ENCODE data around the gene IL27RA.

Gene IL27RA

GRCh38 chr19:14073261-14073924 is 41.8 kb downstream of the IL27RA start:
- Mint-ChIP-seq H3K4me3 (peak overlapping the region; percentile 84), H3K27ac (no peak overlapping the region), H3K4me1 (ENCODE audit: low read depth) (peaks cover 26% of the 10 kb centered on the region), H3K36me3 (ENCODE audit: low read depth) (peaks cover 4% of the 10 kb centered on the region), H3K9me3 (no peaks in the 10 kb centered on the region), H3K27me3 (peaks cover 3% of the 10 kb centered on the region)
- DNase-seq: peak; percentile 88

DNA sequence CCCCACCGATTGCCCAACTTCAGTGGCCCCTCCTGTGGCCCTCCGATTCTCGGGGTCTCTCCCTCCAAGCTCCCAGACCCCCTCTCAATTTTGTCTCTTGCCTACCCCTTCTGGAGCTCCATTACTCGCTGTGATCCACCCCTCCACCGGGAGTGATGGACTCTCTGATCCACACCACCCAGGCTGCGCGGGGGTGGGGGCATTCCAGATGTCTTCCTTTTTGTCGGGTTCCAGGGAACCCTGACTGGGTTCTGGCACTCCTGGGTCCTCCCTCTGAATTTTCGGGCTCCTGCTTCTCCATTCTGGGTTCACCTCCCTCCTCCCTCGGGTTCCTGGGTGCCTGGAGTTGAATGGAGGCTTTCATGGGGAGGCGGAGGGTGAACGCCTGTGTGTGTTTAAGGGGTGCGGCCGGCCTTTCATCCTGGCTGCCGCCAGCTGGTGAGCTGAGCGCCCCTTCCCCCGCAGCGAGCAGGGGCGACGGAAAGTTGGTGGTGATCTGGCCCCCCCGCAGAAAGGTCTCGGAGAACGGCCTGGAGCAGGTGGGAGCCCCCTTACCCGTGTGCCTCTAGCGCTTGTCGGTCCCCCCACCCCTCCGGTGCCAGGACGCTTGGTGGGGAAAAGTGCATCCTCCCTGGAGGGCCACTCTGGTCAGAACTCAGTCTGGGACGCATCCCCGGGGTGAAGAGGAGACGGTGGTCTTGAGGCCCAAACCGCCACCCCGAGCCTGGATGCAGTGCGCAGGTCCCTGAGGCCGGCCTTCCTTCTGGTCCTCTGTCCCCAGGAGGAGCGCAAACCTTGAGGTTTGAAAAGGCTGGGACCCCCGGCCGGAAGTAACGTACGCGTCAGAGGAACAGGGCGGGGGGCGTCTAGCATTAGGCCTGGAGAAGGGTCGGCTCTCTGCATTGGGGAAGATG is 42.6 kb downstream of the IL27RA start:
- DNase-seq: peak; percentile 46
- Mint-ChIP-seq H3K27me3 (peaks cover 3% of the 10 kb centered on the region), H3K27ac (peak overlapping the region; percentile 47), H3K9me3 (no peaks in the 10 kb centered on the region), H3K36me3 (ENCODE audit: low read depth) (peaks cover 4% of the 10 kb centered on the region), H3K4me1 (ENCODE audit: low read depth) (peaks cover 26% of the 10 kb centered on the region), H3K4me3 (peak overlapping the region; percentile 84)

- Mint-ChIP-seq H3K9me3 (no peaks in the 10 kb centered on the region), H3K27ac (no peak overlapping the region), H3K27me3 (no peaks in the 10 kb centered on the region), H3K36me3 (ENCODE audit: low read depth) (peaks cover 7% of the 10 kb centered on the region), H3K4me3 (no peak overlapping the region), H3K4me1 (ENCODE audit: low read depth) (peaks cover 34% of the 10 kb centered on the region)
- DNase-seq: no peak
Measured at GRCh38 chr19:14078411-14078810, 46.8 kb downstream of the IL27RA start.

GRCh38 chr19:14080887-14081796 is 49.6 kb downstream of the IL27RA start:
- DNase-seq: peak; percentile 99
- H3K9me3 Mint-ChIP-seq: no peaks in the 10 kb centered on the region
- H3K27me3 Mint-ChIP-seq: no peaks in the 10 kb centered on the region
- peak overlapping the region; percentile 94 for H3K27ac Mint-ChIP-seq
- H3K4me3 Mint-ChIP-seq: peak overlapping the region; percentile 89
- peaks cover 6% of the 10 kb centered on the region for H3K36me3 Mint-ChIP-seq (ENCODE audit: low read depth)
- peaks cover 19% of the 10 kb centered on the region for H3K4me1 Mint-ChIP-seq (ENCODE audit: low read depth)

DNA sequence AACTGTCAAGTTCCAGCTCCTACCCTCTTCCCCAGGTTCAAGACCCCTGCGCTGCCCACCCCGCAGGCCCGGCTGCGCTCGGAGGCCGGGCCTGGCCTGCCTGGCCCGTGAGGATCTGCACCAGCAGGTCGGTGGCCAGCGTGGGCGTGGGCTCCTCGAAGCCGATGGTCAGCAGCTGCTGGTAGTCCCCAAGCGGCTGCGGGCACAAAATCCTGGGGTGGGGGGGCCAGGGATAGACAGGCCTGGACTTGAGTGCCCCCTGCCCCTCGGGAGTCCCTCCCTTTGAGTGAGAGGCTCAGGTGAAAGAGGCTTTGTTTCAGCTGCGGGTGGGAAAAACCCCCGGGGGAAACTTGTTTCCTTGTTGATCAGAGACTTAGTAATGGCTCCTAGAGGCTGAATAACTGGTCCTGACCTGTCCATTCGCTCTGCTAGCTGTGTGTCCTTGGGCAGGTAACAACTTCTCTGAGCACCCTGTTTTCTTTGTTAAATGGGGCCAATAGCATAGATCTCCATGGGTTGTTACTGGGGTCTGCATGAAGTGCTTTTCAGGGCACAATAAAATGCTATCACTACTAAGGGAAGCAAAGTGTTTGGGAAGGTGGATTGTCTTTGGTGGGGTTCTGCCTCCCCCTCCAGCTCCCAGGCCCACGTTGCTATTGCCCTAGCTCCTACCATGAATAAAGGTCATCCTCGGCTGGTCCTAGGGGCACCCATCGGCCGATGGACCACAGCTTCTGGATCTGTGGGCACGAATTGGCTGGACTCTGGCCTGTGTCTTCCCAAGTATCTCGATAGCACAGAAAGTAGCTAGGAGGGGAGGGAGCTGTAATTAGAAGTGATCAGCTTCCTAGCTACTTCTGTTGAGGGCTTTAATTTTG is 50.5 kb downstream of the IL27RA start:
- H3K36me3 Mint-ChIP-seq (ENCODE audit: low read depth): peaks cover 15% of the 10 kb centered on the region
- no peak for DNase-seq
- no peaks in the 10 kb centered on the region for H3K27me3 Mint-ChIP-seq
- H3K4me3 Mint-ChIP-seq: peak overlapping the region; percentile 89
- H3K9me3 Mint-ChIP-seq: no peaks in the 10 kb centered on the region
- H3K4me1 Mint-ChIP-seq (ENCODE audit: low read depth): peaks cover 19% of the 10 kb centered on the region
- H3K27ac Mint-ChIP-seq: peak overlapping the region; percentile 94

DNA sequence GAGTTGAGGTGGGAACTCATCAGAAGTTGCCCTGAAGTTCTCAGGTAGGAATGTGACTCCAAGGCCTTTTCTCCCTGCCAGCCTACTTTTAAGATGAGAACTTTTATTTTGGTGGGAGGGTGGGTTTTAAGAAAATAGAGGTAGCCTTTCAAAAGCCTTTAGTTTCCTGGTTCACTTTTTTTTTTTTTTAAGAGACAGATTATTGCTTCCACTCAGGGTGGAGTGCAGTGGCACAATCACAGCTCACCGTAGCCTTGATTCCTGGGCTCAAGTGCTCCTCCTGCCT is 51.1 kb downstream of the IL27RA start:
- Mint-ChIP-seq H3K27ac (no peak overlapping the region), H3K4me1 (ENCODE audit: low read depth) (peaks cover 19% of the 10 kb centered on the region)

DNA sequence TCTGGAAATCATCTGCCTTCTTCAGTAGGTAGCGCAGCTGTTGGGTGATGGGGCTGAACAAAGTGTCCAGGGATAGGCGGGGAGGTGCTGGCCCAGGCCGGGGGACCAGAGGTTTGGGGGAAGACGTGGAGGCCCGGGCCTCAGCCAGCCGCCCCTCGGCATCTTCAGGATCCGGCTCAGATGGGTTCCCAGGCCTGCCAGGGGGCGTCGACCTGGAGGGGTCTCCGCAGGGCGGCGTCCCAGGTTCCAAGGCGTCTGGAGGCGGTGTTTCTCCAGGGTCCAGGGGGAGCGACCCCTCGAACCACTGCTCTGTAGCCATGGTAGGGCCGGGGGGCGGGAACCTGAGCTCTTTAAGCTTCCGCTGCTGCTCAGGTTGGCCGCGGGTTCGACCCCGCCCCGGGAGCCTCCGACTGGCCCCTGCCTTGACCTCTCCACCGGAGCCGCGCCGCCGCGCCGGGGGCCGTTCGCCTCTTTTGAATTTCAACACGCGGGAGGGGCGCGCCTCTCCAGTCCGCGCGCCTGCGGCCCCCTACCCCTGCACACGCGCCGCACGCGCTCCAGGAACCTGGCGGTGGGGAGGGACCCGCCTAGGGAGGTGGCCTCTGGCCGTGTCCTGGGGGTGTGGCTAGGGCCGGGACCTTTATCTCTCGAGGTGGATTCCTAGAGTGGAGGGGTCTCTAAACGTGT is 53.9 kb downstream of the IL27RA start, which contains the start of gene C19orf67:
TSS of gene C19orf67 (minus strand) at position 475 of the 687 bp plus-strand sequence. CDS start at position 319, 156 bp downstream.
- peaks cover 38% of the 10 kb centered on the region for H3K36me3 Mint-ChIP-seq (ENCODE audit: low read depth)
- no peaks in the 10 kb centered on the region for H3K27me3 Mint-ChIP-seq
- H3K4me3 Mint-ChIP-seq: no peak within 1 kb of the TSS
- no peak for DNase-seq
- peaks cover 28% of the 10 kb centered on the region for H3K4me1 Mint-ChIP-seq (ENCODE audit: low read depth)
- H3K27ac Mint-ChIP-seq: peak within 1 kb of the TSS; percentile 17
- no peaks in the 10 kb centered on the region for H3K9me3 Mint-ChIP-seq

More for the DNA sequence above, 51.1 kb downstream of the IL27RA start:
- Mint-ChIP-seq H3K36me3 (ENCODE audit: low read depth) (peaks cover 19% of the 10 kb centered on the region), H3K27me3 (no peaks in the 10 kb centered on the region), H3K9me3 (no peaks in the 10 kb centered on the region), H3K4me3 (peak overlapping the region; percentile 5)
- DNase-seq: no peak

DNA sequence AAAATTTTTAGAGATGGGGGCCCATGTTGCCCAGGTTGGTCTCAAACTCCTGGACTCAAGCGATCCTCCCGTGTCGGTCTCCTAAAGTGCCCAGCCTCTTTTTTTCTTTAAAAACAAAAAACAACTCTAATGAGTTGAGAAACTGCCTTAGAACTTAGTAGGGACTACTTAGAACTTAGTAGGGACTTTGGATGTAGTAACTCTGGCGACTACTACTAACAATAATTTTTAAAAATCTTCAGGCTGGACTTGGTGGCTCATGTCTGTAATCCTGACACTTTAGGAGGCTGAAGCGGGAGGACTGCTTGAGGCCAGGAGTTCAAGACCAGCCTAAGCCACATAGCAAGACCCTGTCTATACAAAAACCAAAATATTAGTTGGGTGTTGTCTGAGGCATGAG is 54.5 kb downstream of the IL27RA start:
- DNase-seq: no peak
- H3K9me3 Mint-ChIP-seq: no peaks in the 10 kb centered on the region
- H3K27ac Mint-ChIP-seq: peak overlapping the region; percentile 14
- H3K27me3 Mint-ChIP-seq: no peaks in the 10 kb centered on the region
- H3K36me3 Mint-ChIP-seq (ENCODE audit: low read depth): peaks cover 36% of the 10 kb centered on the region
- H3K4me3 Mint-ChIP-seq: no peak overlapping the region
- H3K4me1 Mint-ChIP-seq (ENCODE audit: low read depth): peaks cover 25% of the 10 kb centered on the region

DNA sequence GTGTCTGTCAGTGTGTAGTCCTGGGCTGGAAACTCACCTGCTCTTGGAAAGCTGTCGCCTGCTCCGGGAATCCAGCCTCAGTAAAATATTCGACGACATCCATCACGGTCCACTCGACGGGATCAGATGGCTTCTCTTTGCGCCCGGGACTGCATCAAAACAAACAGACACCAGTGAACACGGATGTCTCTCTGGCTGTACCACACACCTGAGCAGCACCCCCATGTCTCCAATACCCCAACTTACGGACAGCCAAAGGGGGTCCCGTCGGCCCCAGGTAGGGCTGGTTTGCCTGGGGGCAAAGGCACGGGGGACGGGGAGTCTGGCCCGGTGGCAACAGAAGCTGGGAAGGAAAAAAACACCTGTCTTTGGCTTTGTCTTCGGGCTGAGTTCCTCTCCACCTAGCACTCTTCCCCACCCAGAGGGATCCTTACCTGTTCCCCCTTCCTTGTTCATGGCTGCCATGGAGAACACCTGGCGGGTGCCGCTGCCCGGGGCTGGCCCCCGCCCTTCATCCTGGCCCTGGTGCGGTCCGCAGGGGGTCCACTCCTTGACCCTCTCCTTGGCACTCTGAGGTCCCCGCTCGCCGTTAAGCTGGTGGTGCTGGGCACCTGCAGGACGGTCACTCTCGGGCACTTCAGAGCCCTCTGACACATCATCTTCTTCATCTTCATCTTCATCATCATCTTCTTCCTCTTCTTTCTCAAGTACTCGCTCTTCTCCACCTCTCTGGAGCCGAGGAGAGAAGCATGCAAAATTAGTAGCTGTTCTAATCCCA is 57.3 kb downstream of the IL27RA start:
- Mint-ChIP-seq H3K36me3 (ENCODE audit: low read depth) (peaks cover 48% of the 10 kb centered on the region), H3K9me3 (peaks cover 9% of the 10 kb centered on the region), H3K27ac (peak overlapping the region; percentile 76), H3K4me1 (ENCODE audit: low read depth) (peaks cover 26% of the 10 kb centered on the region), H3K4me3 (peak overlapping the region; percentile 77), H3K27me3 (no peaks in the 10 kb centered on the region)
- DNase-seq: no peak

DNA sequence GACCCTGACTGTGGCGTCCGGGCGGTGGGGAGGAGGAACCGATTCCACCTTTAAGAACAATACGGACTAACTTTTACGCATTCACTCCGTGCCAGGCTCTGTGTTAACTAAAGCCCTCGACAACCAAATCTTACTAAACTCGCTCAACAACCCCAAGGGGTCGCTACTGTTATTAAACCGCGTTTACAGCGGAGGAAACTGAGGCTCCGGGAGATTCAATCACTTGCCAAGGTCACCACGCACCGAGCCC is 57.8 kb downstream of the IL27RA start:
- H3K27me3 Mint-ChIP-seq: no peaks in the 10 kb centered on the region
- H3K27ac Mint-ChIP-seq: peak overlapping the region; percentile 76
- H3K4me1 Mint-ChIP-seq (ENCODE audit: low read depth): peaks cover 26% of the 10 kb centered on the region
- no peak for DNase-seq
- H3K36me3 Mint-ChIP-seq (ENCODE audit: low read depth): peaks cover 48% of the 10 kb centered on the region
- H3K9me3 Mint-ChIP-seq: peaks cover 9% of the 10 kb centered on the region
- peak overlapping the region; percentile 77 for H3K4me3 Mint-ChIP-seq

DNA sequence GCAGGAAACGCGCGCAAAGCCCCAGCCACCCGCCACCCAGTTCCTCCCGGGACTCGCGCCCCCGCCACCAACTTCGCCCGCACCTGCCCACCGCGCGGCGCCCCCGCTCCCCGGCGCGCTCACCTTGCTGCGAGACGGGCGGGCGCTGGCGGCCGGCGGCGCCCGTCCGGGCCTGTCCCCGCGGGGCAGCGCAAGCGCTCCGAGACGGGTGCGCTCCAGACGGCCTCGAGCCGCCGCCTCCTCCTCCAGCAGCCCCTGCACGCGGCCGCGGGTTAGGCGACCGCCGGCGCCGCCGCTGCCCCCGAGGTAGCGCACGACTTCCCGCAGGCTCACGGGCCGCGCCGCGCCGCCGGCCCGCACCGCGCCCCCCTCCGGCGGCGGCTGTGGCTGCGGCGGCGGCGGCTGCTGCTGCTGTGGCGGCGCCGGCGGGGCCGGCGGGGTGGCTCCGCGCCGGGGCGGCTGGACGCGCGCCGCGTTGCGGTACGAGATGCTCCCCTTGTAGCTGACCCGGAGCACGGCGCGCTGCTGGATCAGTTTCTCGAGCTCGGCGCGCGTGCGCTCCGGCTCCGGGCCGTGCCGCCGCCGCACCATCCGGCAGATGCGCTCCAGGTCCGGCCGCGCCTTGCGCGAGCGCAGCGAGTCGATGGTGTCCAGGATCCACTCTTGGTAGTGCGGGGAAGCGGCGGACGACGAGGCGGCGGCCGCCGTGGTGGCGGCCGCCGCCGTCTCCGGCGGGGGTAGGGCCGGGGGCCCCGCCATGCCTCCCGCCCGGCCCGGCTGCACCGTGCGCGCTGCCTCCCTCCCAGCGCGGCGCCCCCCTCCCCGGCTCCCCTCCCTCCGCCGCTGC is 58.3 kb downstream of the IL27RA start:
- peaks cover 48% of the 10 kb centered on the region for H3K36me3 Mint-ChIP-seq (ENCODE audit: low read depth)
- DNase-seq: peak; percentile 75

GRCh38 chr19:14090509-14091080 is 59.0 kb downstream of the IL27RA start, which contains the start of gene SAMD1:
Gene SAMD1, minus strand, starts transcription at chr19:14090751.
- peaks cover 9% of the 10 kb centered on the region for H3K9me3 Mint-ChIP-seq
- H3K27ac Mint-ChIP-seq: peak within 1 kb of the TSS; percentile 98
- peaks cover 30% of the 10 kb centered on the region for H3K4me1 Mint-ChIP-seq (ENCODE audit: low read depth)
- peak; percentile 85 for DNase-seq
- H3K4me3 Mint-ChIP-seq: peak within 1 kb of the TSS; percentile 92
- H3K27me3 Mint-ChIP-seq: no peaks in the 10 kb centered on the region
- H3K36me3 Mint-ChIP-seq (ENCODE audit: low read depth): peaks cover 46% of the 10 kb centered on the region

More for the DNA sequence above, 58.3 kb downstream of the IL27RA start:
- Mint-ChIP-seq H3K4me3 (peak overlapping the region; percentile 80), H3K9me3 (peaks cover 9% of the 10 kb centered on the region), H3K4me1 (ENCODE audit: low read depth) (peaks cover 30% of the 10 kb centered on the region), H3K27ac (peak overlapping the region; percentile 76), H3K27me3 (no peaks in the 10 kb centered on the region)
